Measurements from ENCODE around the gene SIL1.

DNA sequence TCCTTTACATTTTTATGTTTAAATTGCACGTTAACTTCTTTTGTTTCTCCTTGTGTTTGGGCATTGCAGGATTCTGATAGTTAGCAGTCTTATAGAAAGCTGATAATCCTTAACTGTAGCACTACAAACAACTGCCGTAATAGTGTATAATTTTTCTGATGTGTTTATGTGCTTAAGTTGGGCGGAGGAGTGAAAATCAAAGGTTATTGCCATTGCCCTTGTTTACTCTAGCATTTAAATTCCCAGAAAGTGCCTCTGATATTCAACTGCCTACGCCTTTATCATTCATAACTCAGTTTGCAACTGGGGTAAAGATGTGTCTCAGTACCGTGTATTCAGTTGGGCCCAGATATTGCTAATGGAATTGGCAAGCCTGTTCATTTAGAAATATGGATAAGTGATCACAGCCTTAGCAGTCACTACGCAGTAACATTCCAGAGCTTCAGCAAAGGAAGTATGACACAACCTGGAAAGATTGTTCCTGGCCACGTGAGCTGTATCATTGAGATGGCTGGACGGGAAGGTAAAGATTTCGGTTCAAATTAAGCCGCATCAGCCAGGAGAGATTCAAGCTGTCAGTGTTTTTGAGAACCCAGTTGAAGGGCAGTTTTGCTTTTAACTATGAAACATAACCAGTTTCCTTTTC is 294.9 kb downstream of the SIL1 start:
- TF ChIP-seq, protein P1, sequence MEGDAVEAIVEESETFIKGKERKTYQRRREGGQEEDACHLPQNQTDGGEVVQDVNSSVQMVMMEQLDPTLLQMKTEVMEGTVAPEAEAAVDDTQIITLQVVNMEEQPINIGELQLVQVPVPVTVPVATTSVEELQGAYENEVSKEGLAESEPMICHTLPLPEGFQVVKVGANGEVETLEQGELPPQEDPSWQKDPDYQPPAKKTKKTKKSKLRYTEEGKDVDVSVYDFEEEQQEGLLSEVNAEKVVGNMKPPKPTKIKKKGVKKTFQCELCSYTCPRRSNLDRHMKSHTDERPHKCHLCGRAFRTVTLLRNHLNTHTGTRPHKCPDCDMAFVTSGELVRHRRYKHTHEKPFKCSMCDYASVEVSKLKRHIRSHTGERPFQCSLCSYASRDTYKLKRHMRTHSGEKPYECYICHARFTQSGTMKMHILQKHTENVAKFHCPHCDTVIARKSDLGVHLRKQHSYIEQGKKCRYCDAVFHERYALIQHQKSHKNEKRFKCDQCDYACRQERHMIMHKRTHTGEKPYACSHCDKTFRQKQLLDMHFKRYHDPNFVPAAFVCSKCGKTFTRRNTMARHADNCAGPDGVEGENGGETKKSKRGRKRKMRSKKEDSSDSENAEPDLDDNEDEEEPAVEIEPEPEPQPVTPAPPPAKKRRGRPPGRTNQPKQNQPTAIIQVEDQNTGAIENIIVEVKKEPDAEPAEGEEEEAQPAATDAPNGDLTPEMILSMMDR (IDR thresholded peaks at IDR 0.05): no peak
- no peak for TF ChIP-seq POLR2A (IDR thresholded peaks at IDR 0.05)

Data from uterus (tissue), 2 donors.